ENCODE data around the gene TNS1.

The TNS1 gene

DNA sequence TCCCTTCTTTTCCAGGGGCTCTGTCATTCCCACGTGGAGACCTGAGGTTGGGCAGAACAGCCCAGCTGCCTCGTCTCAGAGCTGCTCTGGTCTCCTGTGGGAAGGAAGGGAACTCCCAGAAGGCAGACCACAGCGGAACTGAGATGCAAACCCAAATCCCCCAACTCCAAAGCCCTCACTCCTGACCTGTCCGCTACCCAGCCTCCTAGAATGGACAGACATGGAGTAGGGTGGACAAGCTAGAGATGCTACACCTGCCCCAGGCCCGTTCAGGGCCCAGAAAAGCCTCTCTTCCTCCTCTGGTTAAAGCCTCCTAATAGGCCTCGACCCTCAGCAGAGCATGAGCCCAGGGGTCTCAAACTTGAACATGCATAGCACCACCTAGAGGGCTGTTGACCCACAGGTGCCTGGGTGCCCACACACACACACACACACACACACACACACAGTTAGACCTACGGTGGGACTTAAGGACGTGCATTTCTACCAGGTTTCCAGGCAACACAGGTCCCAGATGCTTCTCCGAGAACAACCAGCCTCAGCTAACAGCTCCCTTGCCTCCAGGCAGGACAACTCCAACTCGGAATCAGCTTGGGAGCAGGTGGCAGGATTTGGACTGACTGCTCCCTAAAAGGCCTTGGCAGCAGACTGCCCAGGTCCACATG lies 93.5 kb downstream of the TNS1 start:
- DNase-seq, result no peak

DNA sequence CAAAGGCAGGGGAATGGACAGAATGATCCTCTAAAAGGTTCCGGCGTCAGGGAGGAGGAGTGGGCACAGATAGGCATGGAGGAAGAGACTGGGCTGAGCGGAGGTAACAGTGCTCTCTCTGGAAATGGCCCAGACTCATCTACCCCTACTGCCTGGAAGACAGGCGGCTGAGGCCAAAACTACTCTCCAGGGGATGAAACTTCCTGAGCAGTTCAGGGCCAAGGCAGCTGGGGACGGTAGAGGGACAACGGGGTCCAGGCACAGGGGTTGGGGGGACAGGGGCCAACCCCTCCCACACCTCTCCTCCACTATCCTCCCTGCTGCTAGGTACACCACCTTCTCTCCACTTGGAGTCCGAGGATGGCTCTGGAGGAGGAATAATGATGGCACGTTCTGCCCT lies 94.3 kb downstream of the TNS1 start:
- no peak for DNase-seq

DNA sequence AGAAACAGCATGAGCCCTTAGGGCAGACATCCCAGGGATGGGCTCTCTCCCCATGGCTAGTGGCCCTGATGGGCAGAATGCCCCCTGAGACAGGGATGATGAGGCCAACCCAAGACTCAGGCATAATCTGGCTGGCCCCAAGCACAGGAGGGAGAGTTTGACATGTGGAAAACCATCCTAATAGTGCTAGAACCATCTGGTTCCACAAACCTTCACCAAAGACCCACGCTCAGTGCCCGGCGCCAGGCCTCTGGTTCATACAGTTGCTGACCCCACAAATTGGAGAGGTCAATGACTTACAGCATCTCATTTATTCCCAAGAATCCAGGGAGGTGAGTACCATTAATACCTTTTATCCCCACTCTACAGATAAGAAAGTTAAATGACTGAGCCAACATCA lies 95.5 kb downstream of the TNS1 start:
- DNase-seq, result no peak

DNA sequence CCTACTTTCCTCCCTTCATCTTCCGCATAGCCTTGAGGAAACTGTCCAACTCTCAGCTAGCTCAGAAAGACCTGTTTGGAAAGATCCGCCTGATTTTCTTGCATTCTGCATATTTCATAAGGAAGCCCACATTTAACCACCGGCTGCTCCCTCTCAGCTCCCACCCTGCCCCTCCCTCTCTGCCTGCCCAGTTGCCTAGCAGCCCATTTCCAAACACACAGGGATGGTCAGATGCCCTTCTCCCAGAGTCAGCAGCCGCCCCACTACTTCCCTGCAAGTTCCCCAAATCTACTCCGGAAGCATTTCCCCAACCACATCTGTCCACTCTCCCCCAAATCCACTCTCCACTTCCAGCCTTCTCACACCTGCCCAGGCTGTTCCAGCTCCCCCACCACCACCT lies 96.0 kb downstream of the TNS1 start:
- no peak for DNase-seq

DNA sequence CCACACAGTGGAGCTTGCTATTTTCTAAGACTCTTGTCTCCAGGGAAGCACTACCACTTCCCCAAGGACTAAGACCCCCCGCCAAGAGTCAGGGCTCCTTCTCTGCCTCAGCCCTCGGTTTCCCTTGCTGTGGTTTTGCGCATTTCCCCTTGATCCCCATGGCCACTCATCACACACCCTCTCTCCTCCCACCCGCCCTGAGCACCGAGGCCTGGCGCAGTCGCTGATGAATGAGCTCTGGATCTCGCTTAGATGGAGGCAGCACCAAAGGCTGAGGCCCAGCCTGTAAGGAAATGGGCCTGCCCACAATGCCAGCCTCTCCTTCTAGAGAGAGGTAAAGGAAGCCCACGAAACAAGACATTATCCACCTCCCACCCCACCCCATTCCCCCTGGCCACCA lies 96.9 kb downstream of the TNS1 start:
- DNase-seq, result no peak

DNA sequence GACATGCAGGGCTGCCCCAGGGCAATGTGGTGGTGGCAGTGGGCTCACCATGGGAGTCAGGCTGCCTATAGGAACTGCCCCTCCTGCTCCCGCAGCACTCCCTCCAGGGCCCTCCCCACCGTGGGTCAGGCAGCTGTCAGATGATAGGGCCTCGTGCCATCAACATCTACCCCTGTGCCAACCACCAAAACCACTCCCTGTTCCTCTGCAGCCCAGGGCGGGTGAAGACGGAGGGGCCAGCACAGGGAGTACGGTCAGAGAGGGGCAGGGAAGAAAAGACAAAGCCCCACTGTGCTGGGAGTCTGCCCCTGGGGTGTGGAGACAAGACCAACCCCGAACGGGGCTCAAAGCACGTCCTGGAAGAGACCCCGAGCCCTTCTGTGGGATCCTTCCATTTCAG lies 97.4 kb downstream of the TNS1 start:
- no peak for DNase-seq

DNA sequence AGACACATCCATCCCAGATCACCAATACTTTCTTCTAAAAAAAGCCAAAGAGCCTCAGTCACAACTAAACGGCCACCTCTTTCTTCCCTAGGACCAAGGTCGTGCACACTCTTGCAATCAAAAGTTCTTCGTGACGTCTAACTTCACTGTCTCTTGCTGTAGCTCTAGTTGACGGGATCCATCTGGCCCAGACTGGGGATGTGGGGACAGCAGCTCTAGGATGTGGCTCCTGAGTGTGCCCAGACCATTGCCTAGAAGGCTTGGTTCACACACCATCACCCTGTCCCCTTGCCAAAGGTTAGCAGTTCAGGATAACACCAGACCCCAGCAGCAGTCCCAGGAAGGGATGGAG lies 98.2 kb downstream of the TNS1 start:
- no peak for DNase-seq

DNA sequence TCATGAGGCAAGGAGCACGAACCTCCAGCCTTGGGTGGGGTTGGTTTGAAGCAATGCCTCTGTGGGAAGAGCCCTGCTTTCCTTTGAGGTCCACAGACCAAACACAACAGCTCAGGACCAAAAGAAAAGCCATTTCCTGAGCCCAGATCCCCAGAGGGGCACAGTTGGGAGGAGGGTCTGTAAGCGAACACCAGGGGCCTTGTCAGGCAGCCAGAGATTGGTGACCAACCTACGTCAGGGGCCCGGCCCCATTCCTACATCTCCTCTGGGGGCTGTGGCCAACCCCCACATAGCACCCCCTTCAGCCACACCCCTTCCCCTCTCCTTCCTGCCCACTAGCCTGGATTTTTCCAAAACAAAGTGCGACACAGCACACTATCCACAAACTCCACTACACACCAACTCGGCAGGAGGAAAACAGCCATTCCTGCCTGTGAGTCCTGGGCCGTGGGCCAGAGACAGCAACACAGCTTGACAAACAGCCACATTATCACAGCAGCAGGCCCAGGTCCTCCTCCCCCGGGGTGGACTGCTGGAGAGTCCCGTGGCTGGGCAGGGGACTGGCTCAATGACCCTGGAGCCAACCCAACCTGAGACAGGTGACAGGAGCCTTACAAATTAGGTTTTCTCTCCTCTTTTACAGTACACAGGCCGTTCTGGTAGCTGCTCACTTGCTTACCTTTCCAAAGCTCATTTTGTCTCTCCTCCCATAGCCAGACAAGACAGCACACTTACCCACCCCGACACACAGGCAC lies 98.8 kb downstream of the TNS1 start:
- DNase-seq, result no peak

DNA sequence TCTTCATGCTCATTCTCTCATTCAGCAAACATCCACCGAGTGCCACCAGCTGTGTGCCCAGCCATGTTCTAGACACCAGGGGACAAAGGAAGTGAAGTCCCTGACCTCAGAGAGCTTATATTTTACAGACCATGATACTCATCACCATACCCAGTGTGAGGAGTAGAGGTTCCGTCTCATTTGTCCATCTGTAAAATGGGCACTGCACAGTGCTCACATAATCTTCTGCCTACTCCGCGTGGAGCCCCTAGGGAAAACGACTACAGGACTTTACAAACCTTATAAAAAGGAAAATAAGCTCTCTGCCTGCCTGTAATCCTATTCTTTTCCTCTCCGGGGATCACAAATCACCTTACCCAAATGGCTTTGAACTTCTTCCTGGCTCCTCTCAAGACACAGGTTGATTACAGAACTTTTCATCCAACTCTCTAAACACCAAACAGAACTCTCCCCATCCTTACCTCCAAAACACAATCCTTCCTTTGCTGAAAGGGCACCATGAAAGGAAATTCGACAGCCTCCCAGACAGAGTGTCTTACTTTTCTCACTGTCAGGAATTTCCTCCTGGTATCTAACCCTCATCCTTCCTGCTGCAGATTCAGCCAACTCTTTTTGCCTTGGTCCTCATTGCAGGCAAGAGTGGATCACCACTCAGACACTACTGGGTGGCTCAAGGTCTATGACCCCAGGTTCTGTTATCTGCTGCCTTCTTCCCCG lies 99.5 kb downstream of the TNS1 start:
- no peak for DNase-seq

DNA sequence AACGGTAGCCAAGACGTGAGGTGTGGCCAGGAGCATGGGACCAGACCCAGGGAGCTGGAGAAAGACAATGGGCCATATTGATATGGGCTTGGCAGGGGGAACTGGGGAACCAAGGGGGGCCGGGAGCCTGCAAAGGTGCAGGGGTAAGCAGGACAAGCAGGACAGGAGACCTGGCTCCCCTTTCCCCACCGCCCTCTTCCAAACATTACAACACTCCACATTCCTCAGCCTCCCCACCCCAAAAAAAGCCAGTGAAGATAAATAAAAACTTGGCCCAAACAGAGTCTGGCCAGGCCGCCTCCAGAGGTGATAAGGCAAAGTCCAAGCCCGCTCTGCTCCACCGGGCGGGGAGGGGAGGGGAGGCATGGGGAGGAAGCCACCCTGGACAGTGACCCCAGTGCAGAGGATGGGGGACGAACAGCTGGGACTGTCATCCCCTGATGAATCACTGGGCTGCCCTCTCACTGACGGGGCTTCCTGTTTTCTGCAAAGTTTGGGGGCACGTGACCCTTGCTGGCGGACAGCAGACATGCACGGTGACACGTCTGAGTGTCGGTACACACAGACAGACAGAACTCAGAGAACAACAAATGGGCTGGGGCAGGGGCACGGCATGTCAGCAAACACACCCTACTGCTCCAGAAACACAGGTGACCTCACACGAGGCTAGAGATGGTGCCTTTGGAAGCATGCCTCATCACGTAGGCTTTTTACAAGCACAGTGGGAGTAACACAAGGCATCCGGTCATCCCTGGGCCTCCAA lies 100.2 kb downstream of the TNS1 start:
- peak; percentile 20 to 27 for DNase-seq

DNA sequence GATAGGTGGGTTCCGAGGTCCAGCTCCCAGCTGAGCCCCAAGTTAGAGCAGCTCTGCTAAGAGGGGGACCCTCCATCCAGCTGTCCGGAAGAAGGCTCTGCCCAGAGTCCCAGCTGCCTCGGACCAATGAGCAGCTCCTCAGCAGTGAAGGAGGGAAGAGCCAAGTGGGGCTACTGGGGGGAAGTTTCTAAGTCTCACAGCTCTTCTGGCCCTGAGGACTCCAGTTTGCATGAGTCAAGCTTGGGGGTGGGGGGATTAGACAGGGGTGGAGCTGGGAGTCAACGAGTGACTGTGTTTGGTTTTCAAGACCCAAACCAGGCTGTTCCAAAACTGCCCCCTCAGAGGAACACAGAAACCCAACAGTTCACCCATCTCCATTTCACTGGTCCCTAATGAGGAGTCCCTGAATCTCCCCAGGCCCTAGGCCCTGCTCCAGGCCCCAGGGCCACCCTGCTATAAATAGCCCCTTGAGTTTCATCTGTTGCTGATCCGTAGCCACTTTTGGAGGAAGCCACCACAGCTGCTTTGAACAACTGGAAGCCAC lies 100.9 kb downstream of the TNS1 start:
- peak in 1 of 2 experiments; percentile 5 for DNase-seq

DNA sequence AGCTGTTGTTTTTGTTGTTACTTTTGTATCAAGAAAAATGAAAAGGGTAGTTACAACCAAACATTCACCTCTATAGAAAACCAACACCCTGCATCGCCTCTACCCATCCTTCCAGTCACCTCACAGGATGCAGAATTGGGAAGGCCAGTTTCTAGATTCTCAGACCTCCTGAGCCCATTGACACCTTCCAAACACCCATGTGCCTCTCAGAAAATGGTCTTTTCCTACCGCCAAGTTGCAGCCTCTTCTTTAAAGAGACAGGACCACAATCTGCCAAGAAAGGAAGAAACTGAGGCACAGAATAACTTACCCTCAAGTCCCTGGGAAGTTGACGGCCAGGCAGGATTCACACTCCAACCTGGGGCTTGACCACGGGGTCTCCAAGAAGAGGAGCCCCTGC lies 101.4 kb downstream of the TNS1 start:
- DNase-seq, result no peak

DNA sequence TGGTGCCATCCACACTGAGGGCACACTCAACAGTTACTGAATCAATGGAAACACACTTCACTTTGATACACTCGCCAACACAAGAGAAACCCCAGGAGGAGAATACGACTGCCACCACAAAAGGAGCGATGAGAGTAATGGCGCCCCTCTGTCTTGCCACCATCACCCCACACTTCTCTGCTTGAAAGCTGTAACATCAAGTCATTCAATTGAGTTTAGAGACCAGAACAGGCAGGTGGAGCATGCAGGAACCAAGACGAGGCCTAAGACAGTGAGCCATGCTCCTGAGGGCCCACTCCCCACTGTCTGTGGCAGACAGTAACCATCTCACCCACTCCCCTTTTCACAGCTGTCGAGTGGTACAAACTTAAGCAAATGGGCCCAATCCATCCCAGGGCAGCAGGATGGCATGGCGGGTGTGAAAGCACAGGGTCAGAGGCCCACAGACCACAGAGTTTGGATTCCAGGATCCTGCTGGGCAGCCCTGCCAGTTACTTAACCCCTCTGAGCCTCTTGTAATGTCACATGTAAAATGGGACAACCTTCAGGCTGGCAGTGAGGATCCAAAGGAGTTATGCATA lies 101.9 kb downstream of the TNS1 start:
- no peak for DNase-seq

DNA sequence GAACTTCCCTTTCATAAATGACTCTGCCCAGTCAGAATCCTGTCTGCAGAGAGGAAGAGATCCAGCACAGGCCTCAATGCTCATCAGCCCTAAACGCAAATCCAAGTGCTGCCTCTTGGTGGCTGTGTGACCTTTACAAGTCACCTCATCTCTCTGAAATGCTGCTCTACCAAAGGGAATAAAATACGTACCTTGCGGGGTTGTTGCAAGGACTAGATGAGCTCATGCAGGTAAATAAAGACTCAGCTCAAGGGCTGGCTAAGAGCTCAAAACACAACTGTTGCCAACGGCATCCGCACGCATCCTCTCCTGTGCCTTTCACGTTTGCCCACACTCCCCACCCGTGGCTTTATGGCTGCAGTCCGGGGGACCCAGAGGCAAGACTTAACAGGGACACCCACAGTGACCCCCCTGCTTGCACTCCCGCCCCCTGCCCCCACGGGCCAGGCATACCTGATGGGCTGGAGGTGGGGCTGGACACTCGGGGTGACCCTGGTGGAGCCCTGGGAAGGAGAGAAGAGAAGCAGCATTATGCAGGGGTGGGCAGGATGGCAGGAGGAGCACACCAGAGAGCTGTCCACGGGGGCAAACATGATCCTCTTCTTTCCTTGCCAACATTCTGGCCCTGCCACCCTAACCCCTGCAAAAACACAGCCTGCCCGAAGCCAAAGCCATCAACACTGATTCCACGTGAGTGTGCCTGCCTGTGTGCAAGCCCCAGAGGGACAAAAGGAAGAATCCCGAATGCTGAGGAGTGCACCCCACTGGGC lies 102.6 kb downstream of the TNS1 start:
- peak; percentile 4 for DNase-seq

DNA sequence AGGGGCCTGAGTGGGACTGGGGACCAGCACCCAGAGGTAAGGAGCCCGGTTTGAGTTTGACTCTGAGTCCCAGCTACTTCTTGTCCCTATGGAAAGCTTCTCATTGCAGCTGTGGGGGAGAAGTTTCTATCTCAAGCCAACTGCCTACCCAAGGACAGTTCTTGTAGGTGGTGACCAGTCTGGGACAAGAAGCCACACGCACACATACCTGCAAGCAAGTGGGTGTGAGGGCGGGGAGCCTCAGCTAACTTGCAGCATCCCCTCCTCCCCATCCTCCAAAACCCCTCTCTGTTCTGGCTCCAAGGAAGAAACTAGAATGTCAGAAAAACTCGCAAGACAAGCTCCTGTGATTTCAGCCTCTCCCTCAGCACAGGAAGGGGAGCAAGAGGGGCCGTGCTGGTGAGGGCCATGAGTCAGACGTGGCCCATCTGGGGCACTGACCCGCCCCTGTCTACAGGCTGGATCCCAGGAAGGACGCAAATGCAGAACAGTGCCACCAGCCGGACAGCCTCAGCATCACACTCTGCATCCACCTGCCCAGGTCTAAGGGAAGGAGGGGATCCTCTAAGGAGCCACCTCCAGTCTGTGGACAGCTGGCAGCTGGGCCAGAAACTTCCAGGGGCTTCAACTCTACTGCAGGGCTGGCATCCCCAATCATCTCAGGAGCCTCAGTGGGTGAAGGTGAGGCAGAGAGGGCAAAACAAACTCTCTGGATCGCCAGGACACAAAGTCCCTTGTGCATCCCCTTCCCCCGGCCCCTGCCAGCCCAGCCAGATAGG lies 103.4 kb downstream of the TNS1 start:
- no peak for DNase-seq

DNA sequence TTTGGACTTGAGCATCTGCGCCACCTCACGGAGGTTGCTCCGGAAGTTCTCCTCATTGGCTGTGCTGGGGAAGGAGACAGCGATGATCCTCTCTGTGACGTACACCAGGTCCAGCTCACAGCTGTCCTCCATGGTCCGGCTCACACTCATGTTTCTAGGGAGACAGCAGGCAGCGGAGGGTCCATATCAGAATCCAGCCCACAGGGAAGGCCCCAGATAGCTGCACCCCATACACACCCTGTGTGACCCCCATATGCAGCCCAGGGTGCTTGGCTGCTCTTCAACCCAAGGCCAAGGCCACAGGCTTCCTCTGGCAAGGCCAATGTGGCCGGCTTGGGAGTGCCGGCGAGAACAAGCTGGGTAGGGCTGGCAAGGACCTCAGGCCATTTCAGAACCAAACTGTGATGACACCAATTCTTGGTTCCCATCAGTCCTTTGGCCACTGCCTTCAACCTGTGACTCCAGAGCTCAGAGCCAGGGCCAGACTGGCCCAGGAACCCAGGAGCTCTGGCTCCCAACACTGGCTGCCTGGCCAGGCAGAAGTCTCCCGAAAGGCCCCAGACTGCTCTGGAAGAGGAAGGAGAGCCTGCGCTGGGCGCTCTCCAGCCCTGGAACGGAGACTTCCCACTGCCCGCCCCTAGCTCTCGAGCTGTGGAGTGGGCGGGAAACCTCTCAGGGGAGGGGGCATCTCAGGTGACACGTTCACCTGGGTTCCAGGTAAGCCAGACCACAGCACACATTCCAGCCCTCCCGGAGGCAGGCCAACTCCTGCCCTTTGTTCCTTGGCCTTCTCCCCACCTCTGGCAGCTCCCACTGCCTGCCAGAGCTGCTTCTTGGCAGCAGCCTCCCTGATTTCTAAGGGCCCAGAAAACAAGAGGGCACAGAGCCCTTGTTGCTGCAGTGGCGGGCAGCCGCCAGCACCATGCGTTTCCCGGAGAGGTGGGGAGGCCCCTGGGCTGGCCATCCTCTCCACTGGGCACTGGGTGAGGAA lies 104.7 kb downstream of the TNS1 start:
- DNase-seq, result no peak

DNA sequence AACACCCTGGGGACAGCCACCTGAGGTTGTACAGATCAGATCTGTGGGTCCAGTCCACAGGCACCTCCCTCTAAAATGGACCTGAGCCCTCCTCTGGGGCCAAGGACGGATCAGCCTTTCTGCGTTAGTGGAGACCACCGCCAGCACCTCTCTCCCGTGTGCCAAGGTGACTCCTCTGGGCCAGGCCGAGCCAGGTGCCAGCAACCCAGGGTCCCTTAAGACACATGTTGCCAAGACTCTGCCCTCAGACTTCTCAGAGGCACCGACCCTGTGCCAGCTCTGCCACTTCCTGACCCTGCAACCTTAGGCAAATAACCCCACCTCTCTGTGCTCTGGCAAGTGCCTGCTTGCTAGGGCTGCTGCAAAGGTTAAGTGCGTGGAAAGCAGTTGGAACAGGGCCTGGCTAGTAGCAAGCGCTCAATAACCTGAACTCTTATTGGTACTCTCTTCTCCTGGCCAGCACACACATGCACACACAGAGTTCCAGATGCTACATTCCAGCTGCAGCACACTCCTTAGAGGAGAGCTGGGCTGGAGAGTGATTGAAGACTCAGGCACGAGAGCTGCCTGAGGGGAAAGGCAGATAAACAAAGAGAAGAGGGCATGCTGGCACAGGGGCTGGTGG lies 105.6 kb downstream of the TNS1 start:
- no peak for DNase-seq

DNA sequence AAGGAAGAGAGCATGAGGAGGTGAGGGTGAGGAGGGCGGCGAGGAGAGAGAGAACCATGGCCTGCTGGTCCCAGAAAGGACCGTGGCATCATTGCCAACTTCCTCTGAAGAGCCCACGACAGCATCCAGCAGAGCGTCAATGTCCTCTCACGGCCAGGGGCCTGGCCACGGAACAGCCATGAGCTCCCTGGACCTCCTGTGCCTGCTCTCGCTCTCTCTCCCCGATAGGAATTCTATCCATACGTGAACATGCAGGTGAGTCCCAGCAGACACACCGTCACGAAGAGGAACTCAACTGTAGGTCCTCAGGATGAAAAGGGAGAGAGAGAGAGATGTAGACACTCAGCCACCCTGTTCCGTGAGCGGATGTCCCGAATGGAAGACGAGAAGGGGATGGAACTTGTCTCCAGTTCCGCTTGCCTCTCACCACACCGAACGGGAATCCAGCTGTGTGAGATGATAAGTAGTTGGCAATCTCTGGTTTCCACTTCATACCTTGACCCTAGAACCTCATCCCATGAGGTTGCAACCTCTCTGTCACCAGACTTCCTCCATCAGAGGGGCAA lies 107.6 kb downstream of the TNS1 start:
- no peak for DNase-seq

DNA sequence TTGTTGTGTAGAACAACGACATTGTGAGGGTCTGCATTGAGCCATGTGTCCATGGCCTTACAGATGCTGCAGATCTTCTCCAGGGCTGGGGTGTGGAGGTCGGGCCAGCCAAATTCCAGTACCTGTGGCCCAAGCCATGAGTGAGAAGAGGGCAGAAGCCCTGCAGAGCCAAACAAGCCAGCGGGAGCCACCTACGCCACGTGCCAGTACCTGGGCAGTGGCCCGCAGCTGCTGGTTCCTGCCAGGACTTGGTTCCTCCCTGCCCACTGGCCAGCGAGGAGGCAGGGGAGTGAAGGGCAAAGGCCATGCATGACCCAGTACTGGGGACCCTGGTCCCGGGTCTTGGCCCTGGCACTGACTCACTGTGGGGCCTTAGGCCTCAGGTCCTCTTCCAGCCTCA lies 109.4 kb downstream of the TNS1 start:
- no peak for DNase-seq

Measured in Kasumi-1 (cell line).